Kidney tubule cell (primary cell): Measurements from ENCODE around the gene RABGAP1L.
A peak's percentile ranks its signal among the peaks of the same experiment; 100 is the strongest.
"Not testable (repeated sequence)": the region's sequence is repeated elsewhere in the genome, so short reads cannot be mapped to it uniquely, and the experiment has no call there.

Experiments used
- DNase-seq: peaks from one replicate; pipeline ENCODE4 v3.0.0-alpha.2; 2018; ENCODE audit warnings: low spot score

The RABGAP1L gene

DNA sequence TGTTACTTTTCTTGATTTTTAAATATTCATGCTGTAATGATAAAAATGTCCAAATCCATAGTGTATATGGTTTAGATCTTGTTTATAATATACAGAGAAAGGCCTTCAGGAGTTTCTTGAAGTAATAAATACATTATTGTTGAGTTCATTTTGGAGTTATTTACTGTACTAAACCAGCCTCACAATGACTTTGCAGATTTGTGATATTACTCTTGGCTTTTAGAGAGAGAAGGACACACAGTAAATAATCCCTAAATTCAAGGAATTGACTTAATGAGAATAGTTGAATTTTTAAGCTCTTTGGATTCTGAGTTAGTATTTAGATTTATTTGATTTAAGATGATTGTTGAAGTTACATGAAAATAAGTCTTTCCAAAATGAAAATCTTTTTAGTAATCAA, 38.9 kb downstream of the RABGAP1L start:
- DNase-seq: no peak

DNA sequence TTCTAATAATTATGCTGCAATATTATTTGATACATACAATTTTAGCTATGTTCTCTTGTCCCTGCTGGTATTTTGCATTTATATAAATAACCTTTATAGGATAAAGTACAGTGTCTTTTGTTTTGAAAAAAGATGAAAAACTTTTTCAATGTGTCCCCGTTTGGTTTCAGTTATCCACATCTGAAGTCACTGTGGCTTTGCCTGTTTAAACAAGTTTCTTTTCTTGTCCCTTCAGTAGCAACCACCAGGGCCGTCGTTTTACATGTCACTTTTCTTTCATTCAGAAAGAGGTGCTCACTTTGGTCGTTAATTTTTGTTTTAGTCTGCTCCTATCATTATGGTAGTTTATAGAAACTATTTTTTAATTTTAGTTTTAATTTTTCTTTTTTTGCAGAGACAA, 41.4 kb downstream of the RABGAP1L start:
- DNase-seq: no peak

DNA sequence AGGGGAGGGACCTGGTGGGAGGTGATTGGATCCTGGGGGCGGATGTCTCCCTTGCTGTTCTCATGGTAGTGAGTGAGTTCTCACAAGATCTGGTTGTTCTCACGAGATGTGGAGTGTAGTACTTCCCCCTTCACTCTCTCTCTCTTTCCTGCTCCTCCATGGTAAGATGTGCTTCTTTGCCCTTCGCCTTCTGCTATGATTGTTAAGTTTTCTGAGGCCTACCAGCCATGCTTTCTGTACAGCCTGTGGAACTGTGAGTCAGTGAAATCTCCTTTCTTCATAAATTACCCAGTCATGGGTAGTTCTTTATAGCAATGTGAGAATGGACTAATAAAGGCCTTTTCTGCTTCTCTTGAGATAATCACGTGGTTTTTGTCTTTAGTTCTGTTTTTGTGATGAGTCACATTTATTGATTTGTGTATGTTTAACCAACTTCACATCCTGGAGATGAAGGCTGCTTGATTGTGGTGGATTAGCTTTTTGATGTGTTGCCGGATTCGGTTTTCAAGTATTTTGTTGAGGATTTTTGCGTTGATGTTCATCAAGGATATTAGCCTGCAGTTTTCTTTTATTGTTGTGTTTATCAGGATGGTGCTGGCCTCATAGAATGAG, 45.5 kb downstream of the RABGAP1L start:
- no peak for DNase-seq

DNA sequence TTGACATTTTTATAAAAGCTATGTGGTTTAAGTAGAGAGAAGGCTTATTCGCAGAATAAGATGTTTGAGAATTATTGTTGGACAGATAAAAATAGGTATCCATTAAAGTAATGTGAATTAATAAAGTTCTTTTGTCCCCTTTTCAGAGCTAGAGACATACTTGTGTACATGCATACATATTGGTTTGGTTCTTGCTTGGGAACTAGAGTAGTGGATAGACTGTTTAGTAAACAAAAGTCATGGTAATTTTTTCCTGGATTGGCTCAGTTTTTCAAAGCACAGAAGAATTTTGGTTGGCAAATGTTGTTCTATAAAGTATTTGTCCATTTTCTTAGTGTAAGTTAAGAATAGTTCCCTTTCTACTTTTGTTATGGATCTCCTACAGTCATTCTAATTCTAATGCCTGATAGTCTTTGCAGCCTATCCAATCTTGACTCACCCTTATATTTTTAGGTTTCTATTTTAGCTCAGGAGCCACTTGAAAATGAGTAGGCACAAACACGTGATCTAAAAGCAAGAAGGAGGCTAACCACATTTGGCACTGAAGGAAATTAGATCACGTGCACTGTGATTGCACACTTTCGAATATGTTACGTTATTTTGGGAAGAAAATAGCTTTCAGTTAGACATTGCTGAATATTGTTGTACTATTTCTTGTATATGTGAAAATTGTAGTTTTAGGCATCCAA, 47.0 kb downstream of the RABGAP1L start:
- no peak for DNase-seq

DNA sequence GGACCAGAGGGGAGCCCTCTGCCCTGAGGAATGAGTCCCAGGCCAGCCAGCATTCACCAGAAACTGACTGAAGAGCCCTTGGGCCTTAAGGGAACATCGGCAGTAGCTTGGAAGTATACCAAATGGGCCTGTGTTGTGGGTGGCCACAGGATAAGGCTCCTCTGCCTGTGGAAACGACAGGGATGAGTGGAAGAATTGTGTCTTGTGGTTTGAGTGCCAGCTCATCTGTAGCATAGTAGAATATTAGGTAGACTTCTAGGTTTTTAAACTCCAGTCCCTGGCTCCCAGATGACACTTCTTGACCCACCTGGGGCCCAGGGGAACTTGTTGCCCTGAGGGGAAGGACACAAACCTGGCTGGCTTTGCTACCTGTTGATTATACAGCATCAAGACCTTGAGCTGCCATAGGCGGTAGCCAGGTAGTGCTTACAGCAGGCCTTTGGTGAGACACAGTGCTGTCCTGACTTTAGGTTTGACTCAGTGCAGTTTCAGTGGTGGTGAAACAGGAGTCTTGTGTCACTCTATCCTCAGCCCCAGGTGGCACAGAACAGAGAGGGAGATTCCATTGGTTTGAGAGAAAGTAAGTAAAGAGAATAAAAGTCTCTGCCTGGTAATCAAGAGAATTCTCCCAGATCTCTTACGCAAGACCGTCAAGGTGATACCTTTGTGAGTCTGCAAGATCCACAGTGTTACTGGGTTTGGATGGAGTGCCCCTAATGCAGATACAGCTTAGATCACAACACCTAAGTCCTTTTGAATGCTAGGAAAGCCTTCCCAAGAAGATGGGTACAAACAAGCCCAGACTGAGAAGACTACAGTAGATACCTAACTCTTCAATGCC, 50.2 kb downstream of the RABGAP1L start:
- no peak for DNase-seq

DNA sequence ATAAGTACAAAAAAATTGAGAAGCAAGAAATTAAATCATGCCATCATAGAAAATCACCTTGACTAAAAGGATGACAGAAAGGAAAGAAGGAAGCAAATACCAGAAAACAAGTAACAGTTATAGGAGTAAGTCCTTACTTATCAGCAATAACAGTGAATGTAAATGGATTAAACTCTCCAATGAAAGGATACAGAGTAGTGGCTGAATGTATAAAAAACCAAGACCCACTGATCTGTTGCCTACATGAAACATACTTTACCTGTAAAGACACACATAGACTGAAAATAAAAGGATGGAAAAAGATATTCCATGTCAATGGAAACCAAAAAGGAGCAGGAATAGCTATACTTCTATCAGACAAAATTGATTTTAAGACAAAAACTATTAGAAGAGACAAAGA, 52.2 kb downstream of the RABGAP1L start:
- no peak for DNase-seq

DNA sequence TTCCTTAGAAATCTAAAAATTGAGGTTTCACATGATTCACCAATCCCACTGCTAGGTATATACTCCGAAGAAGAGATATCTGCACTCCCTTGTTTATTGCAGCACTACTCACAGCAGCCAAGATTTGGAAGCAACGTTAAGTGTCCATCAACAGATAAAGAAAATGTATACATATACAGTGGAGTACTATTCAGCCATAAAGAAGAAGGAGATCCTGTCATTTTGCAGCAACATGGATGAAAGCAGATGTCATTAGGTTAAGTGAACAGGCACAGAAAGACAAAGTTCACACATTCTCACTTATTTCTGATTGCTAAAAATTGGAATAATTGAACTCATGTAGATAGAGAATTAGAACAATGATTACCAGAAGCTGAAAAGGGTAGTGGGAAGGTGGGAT, 56.4 kb downstream of the RABGAP1L start:
- no peak for DNase-seq

DNA sequence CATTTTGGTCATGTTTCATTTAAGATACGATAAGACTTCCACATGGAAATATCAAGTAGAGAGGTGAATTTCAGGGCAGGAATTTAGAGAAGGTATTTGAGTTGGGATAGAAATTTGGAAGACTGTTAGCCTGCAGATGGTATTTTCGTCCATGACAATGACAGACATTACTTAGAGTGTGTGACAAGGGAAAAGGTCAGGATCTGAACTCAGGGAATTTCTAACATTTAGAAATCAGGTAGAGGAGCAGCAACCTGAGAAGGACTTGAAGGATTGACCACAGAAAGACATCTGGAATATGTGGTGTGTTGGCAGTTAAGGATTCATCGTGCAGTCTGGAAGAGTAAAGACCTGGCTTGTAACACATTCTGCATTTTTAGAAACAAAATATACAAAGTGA, 57.9 kb downstream of the RABGAP1L start:
- DNase-seq: peak; percentile 1

DNA sequence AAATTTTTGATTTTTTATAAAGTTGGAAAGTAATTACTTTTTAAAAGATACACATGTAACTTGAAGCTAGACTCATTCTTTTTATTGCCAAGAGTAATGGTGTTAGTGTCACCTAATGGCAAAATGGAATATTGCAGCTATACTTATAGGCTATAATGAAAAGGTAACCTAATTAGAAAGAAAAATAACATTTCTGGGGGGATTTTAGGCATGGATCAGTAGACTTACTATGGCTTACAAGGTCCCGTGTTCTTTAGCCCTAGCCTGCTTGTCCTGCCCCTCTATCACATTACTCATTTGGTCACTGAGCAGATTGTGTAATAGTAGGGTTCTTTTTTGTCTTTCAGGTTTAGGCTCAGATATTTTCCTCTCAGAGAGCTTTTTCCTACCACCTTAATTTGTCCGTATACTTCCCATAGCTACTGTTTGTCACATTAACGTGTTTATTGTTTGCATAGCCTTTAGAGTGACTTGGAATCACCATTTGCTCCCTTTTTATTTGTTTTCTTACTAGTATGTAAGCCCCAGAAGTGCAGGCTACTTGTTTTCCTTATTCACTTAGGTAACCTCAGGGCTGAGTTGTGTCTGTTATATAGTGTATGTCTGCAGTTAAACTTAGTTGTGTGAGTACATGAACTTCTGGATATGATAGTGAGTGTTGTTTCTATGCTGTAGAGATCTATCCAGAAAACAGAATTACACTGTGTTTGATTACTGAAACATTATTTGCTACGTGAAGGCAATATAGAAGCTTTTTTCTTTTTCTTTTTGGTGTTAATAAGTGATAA, 58.7 kb downstream of the RABGAP1L start:
- peak; percentile 38 for DNase-seq

DNA sequence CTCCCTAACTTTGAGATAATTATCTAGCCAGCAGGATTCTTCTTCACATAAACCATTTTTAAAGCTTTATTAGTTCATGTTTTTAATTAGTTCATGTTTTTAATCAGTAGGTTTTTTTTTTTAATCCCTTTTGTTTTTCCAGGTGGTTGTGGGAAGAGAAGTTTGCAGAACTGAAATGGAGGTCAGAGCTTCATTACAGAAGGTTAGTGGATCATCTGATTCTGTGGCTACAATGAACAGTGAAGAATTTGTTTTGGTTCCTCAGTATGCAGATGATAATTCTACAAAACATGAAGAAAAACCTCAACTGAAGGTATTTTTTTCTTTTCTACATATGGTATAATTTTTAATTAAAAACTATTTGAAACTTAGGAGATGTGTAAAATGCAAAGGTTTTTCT, 59.7 kb downstream of the RABGAP1L start:
- DNase-seq: no peak

DNA sequence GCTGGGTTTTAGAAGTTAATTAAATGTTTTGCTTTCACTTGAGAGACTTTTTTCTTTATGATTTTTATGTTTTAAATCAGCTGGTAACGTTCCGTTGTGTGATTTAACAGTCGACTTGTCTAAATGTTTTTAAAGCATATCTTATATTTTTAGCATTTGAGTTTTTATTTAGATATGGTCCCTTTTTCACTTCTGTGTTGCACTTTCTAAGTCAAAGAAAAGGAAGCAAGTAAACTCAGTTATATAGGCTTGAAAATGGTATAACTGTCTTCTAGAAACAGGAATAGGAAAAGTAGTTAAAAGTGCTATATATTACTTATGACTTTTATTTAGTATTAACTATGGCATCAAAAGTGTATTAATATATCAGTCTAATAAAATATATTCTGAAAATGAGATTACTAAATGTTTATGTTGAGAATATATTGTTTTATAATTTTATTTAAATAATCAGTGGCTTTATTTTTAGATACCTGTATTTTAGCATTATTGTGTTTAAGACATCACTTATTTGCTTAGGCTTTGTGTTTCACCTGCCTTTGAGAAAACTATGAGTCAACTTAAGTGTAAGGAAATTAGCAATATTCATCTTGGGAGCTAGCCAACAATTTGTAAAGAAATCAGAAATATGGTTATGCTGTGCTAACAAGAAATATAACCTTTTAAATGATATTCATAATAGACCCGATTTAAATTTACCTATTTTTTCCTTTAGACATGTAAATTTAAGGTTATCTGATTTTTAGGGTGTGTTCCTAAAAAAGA, 60.5 kb downstream of the RABGAP1L start:
- no peak for DNase-seq

DNA sequence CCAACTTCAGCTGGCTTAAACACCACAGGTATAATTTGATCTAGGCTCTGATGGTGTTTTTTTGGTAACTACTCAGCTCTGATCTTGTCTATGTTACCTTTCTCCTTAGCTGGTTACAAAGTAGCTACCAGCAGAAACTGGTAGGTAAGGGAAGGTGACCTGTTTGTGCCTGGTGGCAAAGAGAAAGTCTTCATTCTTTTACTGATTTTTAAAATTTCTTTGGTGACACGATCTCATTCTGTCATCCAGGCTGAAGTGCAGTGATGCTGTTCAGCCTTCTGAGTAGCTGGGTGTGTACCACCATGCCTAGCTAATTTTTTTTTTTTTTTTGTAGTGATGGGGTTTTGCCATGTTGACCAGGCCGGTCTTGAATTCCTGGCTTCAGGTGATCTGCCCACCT, 62.4 kb downstream of the RABGAP1L start:
- no peak for DNase-seq

DNA sequence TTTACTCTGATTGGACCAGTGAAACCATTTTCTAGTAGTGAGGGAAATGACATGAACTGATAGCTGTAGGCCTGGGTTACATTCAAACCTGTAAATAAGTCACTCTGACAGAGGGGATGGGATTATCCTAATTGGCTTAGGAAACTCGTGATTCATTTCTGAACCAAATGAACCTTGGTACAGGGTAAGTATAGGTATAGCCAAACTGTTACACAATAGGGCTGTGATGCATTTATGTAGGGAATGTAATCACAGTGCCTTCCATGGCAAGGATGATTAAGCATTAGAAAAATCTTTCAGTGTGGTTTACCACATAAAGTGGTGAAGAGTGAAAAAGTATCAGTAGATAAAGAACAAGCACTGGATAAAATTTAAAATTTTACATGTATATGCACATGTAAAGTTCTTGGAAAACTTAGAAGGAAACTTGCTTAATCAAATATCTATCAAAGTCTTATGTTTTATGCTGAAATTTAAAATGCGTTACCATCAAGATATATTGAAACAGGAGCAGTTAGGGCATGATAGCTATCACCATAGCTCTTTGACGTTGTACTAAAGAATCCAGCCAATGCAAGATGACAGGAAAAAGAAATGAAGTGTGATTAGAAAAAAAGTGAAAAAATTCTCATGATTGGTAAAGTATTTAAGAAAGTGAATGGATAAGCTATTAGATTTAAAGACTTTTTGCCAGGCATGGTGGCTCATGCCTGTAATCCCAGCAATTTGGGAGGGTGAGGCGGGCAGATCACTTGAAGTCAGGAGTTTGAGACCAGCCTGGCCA, 63.0 kb downstream of the RABGAP1L start:
- peak; percentile 83 for DNase-seq

DNA sequence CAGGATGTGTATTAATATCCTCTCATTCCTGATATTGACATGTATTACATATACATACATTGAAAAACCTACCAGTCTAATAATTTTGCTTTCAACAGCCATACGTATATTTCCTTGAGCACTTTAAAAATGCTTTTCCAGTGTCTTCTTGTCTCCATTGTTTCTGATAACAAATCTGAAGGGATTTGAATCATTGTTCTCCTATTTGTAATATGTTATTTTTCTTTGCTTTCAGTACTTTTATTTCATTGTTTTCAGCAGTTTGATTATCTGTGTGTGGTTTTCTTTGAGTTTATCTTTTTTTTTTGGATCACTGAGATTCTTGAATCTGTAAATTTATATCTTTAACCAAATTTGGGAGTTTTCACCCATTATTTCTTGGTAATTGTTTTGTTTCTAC, 65.3 kb downstream of the RABGAP1L start:
- no peak for DNase-seq

DNA sequence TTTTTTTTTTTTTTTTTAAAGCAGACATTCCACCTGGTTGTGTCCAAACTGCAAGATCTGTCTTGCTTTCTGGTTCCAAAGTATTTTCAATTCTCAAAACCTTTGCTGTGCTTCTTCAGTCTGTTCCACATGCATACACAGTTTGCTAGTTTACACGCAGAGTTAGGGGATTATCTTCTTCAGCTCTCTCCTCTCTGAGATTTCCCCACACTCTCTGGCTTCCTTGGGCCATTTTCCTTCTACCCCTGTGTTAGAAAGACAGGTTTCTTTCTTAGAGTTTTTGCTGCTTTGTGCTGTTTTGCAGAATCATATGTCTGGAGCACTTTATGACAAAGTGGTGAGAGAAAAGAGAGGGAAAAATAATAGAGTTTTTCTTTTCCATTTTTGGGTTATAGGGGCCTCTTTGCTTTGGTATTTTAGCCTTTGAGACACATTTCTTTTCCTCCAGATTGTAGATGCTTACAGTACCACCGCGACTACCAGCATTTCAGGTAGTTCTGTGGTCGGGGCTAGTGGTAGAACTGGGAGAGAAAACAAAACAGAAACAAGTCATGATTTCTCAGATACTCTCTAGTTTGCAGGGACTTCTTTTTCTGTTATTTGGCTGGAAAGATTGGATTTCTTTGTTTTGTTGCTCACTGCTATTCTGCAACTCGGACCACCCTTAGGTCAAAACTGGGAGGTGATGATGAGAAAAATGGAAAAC, 66.3 kb downstream of the RABGAP1L start:
- no peak for DNase-seq

DNA sequence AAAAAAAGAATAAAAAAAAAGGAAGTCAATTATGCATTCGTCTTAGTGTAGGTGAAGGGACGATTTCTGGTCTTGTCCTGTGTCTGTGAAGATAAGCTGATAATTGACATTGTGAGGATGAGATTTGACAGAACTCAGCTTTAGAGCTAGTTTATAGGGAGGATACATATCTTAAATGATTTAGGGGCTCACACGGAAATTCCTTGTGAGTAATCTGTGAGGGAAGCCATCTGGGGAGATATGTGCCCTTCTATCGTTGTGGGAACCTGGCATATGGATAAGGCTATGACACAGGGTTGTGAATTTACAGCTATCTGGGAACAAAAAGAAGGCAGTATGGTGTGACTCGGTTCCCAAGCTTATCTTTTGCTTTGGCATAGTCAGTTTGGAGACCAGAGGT, 71.1 kb downstream of the RABGAP1L start:
- DNase-seq: no peak

DNA sequence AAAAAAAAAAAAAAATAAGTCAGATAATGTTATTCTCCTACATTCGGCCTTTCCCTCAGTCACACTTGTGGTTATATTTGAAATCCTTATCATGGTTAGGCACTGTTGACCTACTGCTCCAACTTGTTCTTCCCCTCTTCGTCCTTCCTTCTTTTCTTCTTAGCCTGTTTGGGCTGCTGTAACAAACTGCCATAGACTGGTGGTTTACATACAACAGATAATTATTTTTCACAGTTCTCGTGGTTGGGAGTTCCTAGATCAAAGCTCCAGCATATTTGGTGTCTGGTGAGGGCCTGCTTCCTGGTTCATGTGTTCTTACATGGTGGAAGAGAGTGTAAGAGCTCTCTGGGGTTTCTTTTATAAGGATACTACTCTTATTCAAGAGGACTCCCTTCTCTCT, 73.4 kb downstream of the RABGAP1L start:
- no peak for DNase-seq

DNA sequence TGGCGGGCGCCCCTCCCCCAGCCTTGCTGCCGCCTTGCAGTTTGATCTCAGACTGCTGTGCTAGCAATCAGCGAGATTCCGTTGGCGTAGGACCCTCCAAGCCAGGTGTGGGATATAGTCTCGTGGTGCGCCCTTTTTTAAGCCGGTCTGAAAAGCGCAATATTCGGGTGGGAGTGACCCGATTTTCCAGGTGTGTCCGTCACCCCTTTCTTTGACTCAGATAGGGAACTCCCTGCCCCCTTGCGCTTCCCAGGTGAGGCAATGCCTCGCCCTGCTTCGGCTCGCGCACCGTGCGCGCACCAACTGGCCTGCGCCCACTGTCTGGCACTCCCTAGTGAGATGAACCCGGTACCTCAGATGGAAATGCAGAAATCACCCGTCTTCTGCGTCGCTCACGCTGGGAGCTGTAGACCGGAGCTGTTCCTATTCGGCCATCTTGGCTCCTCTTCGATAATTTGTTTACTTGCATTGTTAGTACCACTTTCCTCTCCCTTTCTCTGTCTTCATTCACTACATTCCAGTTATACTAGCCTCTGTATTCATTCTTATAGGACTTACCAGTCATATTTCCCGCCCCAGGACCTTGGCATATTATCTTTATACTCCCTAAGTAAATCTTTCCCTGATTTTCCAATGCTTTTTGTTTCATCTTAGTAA, 79.7 kb downstream of the RABGAP1L start:
- not testable (repeated sequence) for DNase-seq

DNA sequence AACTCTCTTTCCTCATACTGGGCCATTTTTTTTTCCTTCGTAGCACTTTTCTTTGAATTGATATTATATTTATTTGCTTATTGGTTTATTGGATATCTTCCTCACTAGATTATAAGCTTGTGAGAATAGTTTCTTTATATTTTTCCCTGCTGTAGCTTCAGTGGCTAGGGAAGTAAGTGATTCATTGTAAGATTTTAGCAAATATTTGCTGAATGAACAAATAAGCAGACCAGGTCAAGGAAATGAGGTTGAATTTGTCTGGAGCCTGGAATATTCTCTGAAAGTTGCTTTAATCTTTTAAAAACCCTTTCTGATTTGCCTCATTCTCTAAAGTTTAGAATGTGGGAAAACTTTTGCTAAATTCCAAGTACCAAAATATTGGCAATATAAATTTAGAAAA, 80.2 kb downstream of the RABGAP1L start:
- DNase-seq: peak; percentile 16

DNA sequence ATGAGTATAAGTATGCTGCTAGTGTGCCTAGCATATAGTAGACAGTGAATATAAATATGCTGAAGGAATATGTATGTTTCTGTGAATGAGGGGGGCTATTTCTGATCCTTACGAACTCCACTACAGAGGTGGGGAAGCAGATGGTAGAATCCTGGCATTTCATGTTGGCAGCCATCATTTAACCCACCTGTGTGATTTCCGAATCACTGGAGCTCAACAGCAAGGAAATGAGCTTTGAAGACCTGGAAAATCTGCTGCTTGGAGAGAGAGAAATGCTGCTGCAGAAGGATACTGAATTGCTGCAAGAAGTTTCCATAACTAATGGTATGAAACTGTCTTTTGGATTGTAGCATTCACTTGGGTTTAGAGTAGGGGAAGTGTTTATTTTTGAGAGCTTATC, 83.5 kb downstream of the RABGAP1L start:
- DNase-seq: no peak
